Peyer's patch (tissue), 4 donors: Measurements from ENCODE around the gene CPS1.

Experiments used
- CTCF ChIP-seq, 6 experiments: fragments of 450-650 bp in 4 of 6; fragments of 200-600 bp in 2 of 6; sonication (generic) in 1 of 6; IDR thresholded peaks; one replicate each; pipeline ENCODE4 v1.5.1; 2017 to 2019; ENCODE audit warnings: antibody characterized with exemption in 6 of 6, mild to moderate bottlenecking in 3 of 6, moderate library complexity in 1 of 6
- POLR2A ChIP-seq, 2 donors: fragments of 450-650 bp; IDR thresholded peaks; one replicate each; pipeline ENCODE4 v1.5.1; 2017; ENCODE audit warnings: antibody characterized with exemption in 2 of 2, mild to moderate bottlenecking in 2 of 2, moderate library complexity in 2 of 2

DNA sequence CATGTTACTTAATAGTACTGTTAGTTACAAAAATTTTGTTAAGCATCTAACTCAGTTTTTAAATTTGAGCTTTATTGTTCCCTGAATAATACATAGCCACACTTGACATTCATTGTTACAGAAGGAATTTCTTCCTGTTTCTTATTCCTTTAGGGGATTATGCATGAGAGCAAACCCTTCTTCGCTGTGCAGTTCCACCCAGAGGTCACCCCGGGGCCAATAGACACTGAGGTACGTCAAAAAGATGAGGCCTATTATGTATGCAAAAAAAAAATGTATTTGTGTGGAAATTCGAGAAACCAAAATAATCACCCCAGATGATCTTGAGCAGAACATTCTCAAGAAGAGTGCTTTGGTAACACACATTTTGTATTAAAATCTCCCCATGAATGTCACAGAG, 36.3 kb downstream of the CPS1 start:
- TF ChIP-seq CTCF (IDR thresholded peaks at IDR 0.05) (no peak), POLR2A (IDR thresholded peaks at IDR 0.05) (no peak)
